GM12801 (cell line): ENCODE data around the gene PAQR4.

Experiments
- TF ChIP-seq, protein P1 (sequence below): IDR thresholded peaks from one replicate; pipeline ENCODE4 v1.5.1; 2011; ENCODE audit warnings: control low read depth; ENCODE audit not compliant: insufficient read length; ENCODE audit errors: extremely low read depth

The PAQR4 gene

DNA sequence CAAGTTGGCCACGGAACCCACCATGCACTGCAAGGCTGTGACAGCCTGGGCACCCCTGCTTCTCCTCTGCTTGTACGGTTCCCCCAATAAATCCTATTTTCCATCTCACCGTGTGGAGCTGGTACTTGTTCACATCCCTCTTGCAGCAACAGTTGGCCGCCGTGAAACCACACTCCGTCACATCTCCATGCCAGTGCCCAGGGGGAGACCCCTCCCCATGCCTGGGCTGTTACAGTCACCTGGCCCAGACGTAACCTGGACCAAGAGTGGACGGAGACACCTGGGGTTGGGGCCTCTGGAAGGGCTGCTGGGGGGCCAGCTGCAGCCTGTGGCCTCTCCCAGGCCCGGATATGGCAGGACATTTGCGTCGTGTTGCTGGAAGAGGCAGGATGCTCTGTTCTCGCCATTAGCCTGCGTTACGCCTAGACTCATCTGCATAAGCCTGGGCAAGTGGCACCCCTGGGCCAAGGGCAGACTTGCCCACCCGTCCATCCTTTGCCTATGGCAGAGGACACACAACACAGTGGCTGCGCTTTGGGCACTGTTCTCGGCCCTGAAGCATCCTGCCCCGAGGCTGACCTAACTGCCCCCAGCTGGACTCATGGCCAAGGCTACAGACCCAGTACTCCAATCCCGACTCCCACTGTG is 19.3 kb upstream of the PAQR4 start:
- TF ChIP-seq, protein P1, sequence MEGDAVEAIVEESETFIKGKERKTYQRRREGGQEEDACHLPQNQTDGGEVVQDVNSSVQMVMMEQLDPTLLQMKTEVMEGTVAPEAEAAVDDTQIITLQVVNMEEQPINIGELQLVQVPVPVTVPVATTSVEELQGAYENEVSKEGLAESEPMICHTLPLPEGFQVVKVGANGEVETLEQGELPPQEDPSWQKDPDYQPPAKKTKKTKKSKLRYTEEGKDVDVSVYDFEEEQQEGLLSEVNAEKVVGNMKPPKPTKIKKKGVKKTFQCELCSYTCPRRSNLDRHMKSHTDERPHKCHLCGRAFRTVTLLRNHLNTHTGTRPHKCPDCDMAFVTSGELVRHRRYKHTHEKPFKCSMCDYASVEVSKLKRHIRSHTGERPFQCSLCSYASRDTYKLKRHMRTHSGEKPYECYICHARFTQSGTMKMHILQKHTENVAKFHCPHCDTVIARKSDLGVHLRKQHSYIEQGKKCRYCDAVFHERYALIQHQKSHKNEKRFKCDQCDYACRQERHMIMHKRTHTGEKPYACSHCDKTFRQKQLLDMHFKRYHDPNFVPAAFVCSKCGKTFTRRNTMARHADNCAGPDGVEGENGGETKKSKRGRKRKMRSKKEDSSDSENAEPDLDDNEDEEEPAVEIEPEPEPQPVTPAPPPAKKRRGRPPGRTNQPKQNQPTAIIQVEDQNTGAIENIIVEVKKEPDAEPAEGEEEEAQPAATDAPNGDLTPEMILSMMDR: no peak

DNA sequence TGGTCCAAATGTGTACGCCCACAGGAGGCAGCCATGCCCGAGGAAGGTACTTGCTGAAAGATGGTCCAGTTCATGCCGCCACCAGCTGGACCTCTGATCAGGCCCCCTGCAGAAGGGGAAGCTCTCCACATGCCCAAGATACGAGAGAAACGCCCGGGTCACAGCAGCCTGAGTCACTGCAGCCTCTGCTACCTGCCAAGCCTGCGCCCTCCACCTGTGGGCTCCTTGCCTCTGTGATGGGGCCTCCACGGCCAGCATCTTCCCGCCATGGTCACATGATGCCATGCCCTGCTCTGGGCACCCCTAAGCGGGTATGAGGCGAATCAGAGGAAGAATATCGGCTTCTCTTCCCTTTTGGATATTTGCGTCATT is 18.8 kb upstream of the PAQR4 start:
- TF ChIP-seq, protein P1: no peak

DNA sequence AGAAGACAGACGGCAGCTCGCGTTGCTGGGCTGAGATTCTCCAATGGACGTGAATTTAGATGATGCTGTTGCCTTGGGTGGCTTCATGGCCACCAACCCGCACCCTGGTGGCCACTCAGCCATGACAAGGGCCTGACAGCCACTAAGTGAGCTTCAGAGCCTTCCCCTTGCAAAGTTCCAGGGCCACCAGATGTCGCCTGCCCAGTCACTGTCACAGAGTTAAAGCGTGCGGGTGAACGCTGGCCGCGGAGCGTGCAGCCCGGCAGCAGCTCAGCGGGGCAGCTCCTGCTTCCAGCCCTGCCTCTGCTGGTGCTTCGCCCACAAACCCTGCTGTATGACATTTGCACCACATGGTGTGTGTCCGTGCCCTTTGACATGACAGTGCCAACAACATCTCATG is 18.4 kb upstream of the PAQR4 start:
- TF ChIP-seq, protein P1: no peak

DNA sequence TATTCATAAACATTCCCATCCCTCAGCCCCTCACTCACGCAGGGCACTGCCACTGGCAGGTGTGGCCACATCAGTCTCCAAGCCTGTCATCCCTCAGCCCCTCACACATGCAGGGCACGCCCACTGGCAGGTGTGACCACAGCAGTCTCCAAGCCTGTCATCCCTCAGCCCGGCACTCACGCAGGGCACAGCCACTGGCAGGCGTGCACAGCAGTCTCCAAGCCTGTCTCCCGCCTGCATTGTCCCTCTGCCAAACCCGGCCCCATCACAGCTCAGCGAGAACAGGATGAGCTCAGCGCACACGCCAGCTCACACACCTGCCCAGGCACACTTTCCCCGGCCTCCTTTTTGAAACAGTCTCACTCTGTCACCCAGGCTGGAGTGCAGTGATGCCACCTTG is 16.5 kb upstream of the PAQR4 start:
- TF ChIP-seq, protein P1: no peak

DNA sequence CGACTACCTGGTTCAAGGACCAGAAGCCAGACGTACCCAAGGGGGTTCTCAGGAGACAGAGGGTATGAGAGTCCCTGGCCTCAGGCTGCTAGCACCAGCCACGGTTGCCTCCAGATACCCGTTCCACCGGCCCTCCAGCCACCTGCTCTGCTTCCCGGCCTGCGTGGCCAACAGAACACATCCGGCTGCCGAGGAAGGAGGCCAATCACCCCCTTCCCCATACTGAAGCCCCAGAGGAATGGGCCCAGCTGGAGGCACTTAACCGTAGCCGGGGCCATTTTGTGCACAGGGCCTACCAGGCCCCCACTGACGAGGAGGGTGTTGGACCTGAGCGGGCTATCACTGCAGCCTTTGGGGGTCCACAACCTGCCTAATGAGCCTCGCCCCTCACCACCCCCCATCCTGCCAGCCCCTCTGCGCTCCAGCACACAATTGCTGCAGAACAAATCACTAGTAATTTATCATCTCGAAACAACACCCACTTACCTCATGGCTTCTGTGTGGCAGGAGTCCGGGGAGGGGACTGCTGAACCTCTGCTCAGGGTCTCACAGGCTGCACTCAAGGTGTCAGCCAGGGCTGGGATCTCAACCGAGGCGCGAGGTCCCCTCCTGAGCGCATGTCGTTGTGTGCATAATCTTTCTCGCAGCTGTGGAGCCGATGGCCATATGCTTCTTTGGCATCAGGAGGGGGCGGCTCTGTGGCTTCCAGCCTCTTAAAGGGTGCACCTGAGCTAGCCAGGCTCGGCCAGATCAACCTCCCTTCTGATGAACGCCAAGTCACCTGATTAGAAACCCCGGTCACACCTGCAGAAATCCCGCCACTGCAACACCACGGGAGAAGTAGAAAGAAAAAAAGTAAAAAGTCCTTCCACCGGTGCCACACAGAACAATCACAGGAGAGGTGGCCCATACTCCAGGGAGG is 15.2 kb upstream of the PAQR4 start:
- TF ChIP-seq, protein P1: no peak

DNA sequence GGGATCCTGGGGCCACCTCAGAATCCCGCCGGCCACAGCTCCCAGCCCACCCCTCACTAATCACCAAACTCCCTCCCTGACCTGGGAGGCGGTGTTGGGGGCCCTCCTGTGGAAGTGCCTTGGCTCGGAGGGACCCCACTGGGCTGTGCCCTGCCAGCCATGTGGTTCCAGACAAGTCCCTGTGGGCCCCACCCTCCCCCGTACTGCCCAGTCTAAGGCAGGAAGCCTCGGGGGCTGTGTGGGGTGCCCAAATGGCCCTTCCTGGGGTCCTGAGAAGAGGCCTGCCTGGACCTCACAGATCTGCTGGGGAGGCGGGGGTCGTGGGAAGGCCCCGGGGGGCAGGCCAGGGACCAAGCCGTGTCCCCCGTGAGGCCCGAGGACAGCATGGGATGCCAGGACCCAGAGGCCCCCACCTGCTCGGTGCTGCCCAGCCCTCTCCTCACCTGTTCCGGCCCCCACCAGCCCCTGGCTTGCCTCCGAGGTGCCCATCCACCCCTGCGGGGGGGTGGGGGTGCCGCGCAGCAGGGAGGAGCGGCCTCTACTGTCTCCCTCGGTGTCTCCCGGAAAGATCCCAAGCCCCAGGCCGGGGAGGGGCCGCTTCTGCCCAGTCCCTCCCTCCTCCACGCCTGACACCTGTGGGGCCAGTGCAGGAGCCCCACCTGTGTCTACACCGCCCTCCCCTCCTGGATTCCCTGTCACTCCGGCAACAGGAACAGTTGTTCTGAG is 14.3 kb upstream of the PAQR4 start:
- TF ChIP-seq, protein P1: no peak

DNA sequence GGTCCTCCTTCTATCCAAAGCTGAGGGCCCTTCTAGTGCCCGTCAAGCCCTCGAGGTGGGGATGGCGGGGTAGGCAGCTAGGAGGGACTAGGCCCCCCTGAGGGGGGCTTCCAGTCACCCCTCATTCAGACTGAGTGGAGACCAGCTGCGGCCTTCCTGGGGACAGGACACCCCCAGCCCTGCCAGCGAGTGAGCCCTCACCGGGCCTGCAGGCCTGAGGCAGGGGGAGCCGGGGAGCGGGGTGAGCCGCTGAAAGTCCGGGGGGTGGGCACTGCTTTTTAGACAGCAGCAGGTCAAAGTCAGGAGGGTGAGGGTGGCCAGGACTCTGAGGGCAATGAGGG is 13.7 kb upstream of the PAQR4 start:
- TF ChIP-seq, protein P1: no peak
